HG02610 (cell line): ENCODE results near the gene CDC42EP5.
"Not testable (repeated sequence)": the region's sequence is repeated elsewhere in the genome, so short reads cannot be mapped to it uniquely, and the experiment has no call there.

ENCODE experiments used
- ATAC-seq: cut with Tn5 transposase; IDR thresholded peaks from one replicate; pipeline ENCODE4 v1.9.1; 2021; ENCODE audit warnings: mild to moderate bottlenecking, moderate library complexity; ENCODE audit not compliant: unreplicated experiment

Gene CDC42EP5

DNA sequence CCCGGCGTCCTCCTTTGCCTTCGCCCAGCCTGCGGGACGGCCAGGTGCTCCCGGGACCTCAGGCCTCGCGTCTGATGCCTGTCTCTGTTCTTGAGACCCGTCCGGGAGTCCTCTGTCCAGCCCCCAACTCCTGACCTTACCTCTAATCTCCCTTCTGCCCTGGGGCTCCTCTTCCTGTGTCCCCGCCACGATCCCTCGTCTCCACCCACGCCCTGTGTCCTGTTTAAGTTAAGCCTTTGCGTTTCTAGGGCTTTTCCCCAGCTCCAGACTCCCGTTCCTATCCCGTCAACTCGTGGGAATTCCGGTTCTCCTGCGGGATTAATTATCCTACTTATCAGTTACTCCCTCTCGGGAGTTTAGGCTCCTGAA is 23.4 kb downstream of the CDC42EP5 start:
- ATAC-seq = no peak

DNA sequence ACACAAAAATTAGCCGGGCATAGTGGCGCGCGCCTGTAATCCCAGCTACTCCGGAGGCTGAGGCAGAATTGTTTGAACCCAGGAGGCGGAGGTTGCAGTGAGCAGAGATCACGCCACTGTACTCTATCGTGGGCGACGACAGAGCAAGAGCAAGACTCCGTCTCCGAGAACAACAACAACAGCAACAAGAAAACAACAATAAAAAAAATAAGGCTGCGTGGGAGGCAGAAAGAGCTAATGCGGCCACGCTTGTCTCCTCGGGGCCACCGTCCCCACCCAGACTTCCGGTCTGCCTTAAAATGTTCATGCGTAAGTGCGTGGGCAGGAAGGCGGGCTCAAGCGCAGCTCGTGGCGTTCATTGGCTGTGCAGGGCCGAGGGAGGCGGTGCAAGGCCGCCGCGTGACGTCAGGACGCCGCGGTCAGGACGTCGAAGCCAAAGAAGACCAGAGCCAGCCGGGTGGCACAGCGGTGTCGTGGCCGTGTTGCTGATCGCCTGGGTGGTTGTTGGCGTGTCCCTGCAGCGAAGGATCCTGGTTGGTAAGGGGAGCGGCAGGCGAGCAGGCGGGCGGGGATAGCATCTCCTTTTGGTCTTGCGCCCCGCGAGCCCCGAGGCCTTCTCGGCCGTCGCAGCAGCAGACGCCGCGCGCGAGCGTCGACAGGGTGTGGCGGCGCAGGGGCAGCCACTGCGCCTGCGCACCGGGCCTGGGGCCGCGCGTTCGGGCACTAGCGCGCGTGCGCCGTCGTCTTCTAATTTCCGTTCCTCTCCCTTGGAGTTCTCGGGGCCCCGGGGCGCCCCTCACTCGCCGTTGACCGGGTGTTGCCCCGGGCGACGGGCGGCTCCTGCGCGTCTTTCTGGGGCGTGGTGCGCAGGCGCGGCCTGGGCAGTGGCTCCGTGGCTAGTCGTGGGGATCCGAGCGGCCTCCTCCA is 24.1 kb downstream of the CDC42EP5 start, which contains the start of gene LENG8:
Gene LENG8 (plus strand): TSS at position 426 of the 927 bp plus-strand sequence. CDS start 2,146 bp downstream, outside the sequence.
- peak; percentile 82 for ATAC-seq

DNA sequence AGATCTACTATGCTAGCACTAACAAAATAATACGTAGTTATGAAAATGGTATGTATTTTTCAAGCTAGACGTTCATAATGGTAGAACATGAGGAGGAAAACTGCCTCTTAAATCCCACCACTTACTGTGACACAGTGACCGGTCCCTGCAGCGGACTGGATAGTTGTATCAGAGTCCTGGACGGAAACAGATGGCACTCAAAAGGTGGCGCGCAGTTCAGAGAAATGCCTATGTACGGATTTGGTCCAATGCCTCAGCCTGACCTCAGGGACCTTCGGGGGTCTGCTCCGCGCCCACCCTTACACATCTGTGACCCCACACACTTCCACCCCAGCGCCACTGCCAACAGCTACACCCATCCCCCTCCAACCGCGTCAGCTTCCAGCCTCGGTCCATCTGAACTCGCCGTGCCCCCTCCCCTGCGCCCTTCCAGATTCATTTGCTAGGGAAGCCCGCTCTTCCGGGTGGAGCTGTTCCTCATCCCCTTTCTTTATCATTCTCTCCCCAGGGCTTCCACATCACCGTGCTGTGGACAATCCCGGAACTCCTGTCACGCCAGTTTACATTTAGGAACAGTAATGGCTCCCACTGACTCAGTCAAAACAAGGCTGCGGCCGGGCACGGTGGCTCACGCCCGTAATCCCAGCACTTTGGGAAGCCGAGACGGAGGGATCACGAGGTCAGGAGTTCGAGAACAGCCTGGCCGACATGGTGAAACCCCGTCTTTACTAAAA is 24.9 kb downstream of the CDC42EP5 start:
- no peak for ATAC-seq

DNA sequence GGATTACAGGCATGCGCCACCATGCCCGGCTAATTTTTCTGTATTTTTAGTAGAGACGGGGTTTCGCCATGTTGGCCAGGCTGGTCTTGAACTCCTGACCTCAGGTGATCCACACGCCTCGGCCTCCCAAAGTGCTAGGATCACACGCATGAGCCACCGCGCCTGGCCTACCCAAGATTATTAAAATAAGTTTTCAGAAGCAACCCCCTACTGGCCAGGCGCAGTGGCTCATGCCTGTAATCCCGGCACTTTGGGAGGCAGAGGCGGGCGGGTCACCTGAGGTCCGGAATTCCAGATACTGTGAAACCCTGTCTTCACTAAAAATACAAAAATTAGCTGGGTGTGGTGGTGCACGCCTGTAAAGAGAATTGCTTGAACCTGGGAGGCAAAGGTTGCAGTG is 26.7 kb downstream of the CDC42EP5 start:
- ATAC-seq = not testable (repeated sequence)

DNA sequence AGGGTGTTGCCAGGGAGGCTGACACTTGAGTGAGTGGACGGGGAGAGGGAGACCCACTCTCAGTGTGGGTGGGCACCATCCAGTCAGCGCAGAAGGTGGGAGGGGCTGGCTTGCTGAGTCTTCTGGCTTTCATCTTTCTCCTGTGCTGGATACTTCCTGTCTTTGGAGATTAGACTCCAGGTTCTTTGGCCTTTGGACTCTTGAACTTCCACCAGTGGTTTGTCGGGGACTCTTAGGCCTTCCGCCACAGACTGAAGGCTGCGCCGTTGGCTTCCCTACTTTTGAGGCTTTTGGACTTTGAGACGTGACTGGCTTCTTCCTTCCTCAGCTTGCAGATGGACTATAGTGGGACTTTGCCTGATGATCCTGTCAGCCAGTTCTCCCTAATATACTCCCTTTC is 28.4 kb downstream of the CDC42EP5 start:
- no peak for ATAC-seq

DNA sequence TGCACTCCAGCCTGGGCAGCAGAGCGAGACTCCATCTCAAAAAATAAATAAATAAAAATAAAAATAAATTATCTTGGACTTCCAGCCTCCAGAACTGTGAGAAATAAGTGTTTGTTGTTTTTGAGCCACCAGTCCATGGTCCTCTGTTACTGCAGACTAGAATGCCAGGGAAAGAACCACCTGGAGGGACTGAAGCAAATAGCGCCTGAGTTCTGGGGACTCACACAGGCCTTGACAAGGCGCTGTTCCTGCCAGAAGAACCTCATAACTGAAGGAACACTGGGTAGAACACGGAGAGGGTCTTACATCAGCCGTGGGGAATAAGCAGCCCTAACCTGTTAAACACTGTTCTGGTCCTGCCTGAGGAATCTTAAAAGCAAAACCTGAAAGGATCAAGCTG is 32.5 kb downstream of the CDC42EP5 start:
- ATAC-seq = no peak

DNA sequence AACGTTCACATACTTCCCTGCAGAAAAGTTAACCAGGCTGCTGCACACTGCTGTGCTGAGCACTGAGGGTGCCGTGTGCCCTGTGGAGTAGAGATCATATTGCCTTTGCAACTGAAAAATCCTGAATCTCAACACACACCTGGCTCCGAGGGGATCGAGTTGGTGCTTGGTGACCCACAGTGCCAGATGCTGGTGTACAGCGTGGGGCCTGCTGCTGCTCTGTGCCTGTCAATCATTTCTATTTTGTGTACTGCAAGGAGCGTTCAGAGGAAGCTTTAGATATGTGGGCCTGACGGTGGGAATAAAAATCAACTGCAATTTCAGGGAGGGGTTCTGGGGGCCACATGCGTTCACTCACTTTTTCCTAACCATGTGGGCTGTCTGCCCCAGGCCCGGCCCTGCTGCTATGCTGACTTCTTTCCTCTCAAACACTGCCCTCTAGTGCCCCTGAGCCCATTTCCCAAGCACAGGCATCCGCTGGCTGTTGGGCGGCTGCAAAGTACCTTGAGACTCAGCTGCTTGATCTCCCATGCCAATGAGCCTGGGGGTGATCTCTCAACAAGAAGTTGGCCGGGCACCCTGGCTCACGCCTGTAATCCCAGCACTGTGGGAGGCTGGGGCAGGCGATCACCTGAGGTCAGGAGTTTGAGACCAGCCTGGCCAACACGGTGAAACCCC is 33.8 kb downstream of the CDC42EP5 start:
- ATAC-seq = no peak

DNA sequence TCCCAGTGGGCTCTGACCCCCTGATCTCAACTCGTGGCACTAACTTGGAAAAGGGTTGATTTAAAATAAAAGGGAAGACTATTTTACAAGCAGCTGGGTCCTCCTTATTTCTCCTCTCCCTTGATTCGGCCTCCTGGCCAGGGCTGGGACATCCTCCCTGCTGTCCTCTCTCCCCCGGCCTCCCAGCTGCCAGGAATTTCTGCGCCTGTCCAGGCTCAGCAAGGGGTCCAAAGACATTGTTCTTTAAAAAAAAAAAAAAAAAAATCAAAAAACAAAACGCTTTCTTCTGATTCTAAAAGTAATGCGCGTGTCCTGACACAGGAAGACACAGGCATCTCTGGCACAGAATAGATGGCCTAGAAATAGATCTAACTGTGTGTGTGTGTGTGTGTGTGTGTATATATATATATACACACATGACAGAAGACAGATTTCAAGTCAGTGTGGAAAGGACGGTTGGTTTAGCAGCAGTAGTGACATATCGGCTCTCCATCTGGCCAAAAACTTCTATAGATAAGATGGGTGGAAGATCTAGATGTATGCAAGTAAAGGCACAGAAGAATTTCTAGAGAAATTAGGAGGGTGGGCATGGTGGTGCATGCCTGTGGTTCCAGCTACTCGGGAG is 36.4 kb downstream of the CDC42EP5 start:
- ATAC-seq = no peak

DNA sequence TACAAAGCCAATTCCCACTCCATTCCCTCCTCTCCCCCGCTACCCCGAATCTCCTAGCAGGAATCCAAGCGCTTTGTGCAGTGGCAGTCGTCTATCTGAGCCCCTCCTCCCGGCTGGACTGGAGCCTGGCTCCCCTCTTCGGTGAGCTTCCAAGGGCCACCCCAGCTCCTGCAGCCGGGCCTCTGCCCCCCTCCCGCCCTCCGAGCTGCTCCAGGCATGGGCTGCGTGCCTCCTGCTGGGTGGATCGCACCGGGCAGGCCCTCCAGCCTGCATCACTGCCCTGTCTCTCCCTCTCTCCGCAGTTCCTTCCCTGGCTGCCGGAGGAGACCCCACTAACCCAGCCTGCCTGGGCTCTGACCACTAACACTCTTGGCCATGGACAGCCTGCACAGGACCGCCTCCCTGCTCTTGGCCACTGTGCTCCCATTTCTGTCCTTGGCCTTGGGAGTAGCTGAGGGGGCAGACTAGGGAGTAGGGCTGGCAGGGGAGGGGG is 37.0 kb downstream of the CDC42EP5 start:
- no peak for ATAC-seq

DNA sequence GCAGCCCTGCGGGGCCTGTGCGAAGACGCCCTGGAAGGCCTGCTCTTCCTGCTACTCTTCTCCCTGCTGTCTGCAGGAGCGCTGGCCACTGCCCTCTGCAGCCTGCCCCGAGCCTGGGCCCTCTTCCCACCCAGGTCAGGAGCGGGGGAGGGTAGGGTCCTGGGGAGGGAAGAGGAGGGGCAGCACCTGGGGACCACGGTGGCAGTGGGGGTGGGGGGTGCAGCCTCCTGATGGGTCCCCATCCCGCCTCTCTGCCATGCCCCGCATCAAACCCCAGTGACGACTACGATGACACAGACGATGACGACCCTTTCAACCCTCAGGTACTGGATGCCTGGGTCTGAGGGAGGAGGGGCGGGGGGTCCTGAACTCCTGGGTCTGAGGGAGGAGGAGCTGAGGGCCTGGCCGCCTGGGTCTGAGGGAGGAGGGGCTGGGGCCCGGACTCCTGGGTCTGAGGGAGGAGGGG is 37.5 kb downstream of the CDC42EP5 start:
- no peak for ATAC-seq

DNA sequence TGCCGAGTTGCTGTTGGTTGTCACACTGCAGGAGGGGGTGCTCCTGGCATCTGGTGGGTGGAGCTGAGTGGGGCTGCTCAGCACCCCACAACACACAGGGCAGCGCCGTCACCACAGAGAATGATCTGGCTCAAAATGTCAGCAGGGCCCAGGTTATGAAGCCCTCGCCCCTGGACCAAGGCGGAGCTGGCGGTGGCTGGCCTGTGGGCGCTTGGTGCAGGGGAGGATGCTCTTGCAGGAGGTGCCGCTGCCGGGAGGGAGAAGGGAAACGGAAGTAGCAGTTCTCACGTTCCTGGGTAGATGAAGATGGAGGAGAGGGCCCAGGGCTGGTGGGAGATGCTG is 38.3 kb downstream of the CDC42EP5 start:
- ATAC-seq = no peak

DNA sequence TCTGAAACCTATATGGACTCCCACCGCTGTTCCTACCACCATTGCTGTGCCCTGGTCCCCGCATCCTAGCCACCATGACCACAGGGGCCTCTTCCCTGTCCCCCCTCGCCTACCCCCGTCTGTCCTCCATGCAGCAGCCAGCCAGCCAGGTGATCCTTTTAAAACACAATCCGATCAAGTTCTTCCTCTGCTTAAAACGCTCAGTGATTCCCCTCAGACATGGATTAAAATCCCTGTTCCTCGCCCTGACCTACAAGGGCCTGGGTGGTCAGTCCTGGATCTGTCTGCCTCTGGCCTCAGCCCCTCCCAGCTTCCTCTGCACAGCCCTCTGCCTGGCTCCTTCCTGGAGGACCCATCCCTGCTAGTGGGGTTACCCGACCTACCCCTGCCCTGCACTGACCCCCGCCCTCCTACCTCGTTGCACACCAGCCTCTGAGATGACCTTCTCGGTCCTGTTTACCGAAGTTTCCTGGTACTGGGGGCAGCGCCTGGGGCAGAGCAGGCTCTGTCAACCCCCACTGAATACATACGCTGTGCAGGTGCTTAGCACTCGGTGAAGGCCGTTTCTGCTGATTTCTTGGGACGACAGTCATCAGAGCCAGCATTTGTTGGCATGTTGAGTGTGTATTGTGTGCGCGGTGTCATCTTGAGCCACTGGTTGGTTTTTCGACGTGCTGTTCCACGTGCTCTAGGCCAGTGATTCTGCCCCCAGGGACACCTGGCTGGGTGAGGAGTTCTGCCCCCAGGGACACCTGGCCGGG is 38.8 kb downstream of the CDC42EP5 start:
- ATAC-seq = no peak

DNA sequence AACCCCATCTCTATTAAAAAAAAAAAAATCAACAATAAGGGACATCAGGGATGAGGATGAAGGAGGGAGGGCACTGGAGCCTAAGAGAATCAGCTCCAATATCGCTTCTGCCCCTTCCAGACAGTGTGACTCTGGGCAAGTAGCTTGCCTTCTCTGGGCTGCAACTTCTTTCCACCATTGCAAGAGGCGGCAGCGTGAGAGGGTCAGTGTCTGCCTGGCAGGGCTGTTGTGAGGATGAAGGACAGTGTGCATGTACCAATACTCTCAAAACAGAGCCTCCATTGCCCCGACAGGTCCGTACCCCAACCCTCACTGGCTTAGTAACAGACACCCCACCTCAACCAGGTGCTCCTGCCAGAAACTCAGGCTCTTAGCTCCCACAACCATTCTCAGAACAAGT is 39.4 kb downstream of the CDC42EP5 start:
- no peak for ATAC-seq

DNA sequence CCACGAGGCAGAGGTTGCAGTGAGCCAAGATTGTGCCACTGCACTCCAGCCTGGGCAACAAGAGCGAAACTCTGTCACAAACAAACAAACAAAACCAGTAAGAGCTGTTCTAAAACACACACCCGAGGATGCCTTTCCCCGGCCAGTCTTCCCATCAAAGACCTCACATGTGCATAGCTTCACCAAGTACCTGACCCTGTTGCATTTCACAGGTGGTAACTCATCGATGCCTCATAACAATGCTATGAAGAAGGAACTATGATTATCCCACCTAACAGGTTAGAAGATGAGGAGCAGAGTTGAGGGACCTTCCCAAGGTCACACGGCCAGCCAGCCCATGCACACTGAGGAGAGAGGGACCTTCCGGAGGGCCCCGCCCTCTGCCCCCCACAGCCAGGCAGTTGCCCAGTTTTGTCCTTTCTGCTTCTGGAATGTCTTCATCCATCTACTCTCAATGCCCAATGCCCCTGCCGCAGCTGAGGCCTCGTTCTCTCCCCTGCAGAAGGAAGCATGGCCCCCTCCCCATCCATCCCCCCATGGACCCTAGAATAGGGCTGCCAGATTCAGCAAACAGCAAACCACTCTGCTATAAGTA is 40.9 kb downstream of the CDC42EP5 start:
- no peak for ATAC-seq

DNA sequence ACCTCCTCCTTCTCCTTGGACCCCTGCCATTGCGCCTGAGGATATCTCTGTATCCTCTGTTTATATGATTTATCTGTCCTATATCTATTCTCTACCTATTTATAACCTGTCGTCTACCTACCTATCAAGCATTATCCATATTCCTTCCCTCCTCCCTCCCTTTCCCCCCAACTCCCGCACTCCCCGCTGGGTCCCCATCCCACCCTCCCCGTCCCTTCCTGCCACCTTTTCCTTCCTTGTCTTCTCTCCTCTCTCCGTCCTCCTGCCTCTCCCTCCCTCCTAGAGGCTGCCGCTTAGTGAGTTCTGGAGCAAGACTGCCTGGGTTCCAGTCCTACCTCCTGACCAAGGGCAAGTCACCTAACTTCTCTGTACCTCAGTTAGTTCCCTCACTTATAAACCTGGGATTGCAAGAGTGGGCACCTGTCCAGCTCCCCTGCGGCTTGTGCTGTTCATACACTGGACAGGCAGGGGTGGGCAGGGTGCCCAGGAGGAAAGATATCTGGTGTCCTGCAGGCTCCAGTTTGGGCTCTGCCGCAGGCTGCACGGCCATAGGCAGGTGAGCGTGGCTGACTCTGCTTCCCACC is 41.7 kb downstream of the CDC42EP5 start:
- no peak for ATAC-seq

DNA sequence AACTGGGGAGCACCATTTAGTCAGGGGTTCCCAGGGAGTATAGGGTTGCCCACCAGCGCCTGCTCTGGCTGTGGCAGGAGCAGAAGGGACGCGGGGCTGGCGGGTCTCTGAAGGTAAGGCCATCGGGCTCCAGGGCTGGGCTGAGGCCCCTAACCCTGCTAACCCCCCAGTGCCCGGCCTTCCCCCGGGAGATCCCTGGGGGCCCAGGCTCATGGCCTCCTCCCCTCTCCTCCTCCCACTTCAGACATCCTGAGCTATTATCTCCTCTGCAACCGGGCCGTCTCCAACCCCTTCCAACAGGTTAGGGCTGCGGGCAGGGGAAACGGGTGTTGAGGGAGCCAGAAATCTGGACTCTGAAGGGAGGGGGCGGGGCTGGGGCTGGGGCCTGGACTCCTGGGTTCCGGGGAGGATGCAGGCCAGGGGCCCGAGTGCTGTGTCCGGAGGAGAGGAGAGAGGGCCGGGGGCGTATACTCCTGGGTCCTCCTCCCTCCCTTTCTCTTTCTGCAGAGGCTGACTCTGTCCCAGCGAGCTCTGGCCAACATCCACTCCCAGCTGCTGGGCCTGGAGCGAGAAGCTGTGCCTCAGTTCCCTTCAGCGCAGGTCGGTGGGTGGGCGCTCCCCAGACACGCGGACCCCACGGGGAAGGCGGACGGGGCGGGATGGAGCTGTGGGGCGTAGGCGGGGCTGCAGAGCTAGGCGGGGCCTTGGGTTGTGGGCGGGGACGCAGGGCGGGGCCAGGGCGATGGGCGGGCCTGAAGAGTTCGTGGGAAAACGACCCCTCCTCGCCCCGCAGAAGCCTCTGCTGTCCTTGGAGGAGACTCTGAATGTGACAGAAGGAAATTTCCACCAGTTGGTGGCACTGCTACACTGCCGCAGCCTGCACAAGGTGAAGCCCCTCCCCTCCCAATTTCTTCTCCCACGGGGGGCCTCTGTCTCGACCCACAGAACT is 42.5 kb downstream of the CDC42EP5 start:
- no peak for ATAC-seq

DNA sequence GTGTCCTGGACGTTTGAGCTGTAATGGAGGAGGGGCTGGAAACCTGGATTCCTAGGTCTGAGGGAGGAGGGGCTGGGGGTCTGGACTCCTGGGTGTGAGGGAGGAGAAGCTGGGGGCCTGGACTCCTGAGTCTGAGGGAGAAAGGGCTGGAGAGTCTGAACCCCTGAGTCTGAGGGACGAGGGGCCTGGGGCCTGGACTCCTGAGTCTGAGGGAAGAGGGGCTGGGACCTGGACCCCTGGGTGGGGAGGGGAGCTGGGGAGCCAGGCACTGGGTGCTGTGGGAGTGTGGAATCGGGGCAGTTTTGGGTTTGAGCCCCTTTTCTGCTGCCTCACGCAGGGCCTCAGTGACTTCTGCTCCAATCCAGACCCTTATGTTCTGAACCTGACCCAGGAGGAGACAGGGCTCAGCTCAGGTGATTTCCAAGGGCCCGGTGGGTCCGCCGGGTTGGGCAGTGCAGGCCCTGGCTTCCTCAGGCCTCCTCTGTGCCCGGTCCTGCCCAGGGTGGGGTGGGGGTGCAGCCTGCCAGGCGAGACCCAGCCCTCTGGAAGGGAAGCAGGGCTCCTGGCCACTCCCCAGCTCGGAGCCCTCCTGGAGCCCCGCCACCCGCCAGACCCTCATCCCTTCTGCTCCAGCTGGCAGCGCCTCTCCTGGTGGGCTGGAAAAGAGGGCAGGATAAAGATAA is 43.4 kb downstream of the CDC42EP5 start:
- no peak for ATAC-seq

DNA sequence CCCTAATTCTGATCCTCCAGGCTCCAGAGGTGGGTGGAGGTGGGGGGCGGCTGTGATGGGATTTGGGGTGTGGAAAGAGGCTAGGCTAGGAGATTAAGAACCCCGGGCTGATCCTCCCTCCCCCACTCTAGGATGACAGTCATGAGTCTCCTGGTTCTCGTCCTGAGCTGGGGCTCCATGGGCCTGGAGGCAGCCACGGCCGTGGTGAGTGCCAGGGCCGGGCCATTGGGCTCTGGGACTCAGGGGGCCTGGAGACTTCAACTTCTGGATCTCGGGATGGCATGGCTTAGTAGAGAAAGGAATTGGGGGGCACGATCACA is 44.0 kb downstream of the CDC42EP5 start:
- ATAC-seq = no peak
